ENCODE results near the gene INPP5K.
A peak's percentile ranks its signal among the peaks of the same experiment; 100 is the strongest.

Gene INPP5K

DNA sequence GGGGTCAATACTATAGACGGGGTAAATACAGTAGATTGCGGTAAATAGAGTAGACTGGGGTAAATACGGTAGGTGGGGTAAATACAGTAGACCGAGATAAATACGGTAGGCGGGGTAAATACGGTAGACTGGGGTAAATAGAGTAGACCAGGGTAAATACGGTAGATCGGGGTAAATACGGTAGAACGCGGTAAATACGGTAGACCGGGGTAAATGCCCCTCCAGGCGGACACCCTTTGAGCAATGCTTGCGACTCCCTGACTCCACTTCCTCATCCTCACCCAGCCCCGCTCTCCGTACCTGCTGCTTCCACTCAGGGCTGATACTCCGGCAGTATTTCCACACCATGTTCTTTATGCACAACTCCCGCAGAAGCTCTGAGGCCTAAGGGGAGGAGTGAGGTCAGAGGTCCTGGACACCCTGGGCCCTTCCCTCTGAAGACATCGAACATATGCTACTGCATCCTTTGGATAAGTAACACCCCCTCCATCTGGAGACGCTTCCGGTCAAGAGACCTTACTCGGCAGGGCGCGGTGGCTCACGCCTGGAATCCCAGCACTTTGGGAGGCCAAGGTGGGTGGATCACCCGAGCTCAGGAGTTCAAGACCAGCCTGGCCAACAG lies 47.1 kb downstream of the INPP5K start:
- peaks cover 61% of the 10 kb centered on the region for H3K36me3 ChIP-seq (ENCODE audit: insufficient read depth, low read length)

DNA sequence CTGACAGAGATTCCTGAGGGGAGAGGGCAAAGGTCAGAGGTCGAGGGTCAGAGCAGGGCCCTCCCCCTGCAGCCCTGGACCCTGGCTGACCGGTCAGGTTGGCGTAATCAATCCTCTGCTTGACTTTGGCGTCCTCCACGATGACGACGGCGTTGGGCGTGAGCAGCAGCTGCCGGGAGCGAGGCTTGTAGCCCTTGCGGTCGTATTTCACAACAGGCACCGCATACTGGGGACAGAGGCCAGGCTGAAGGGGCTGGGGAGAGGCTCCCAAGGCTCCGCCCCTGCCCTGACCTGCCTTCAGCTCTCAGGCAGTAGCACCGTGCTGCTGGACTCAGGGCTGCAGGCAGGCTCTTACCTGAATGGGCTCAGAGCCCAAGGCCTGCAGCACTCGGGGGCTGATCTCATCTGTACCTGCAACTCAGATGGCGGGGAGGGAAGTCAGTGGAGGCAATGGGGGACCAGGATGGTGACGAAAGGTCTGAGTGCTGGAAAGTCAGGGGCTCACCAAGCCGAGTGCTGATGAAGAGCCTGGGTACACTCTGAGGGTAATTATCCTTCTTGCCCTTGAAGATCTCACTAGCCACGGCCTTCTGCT lies 48.4 kb downstream of the INPP5K start:
- H3K27me3 ChIP-seq (ENCODE audit: insufficient read depth, low read length) = no peaks in the 10 kb centered on the region
- WGBS = 87% methylated on average over 21 of the region's 21 CpGs
- H3K27ac ChIP-seq (ENCODE audit: low read depth, low read length) = no peak overlapping the region
- no peak overlapping the region for H3K9ac ChIP-seq (ENCODE audit: low read depth, low read length)
- H3K4me3 ChIP-seq (ENCODE audit: low read length) = no peak overlapping the region
- H3K36me3 ChIP-seq (ENCODE audit: insufficient read depth, low read length) = peaks cover 58% of the 10 kb centered on the region
- H3K9me3 ChIP-seq (ENCODE audit: insufficient read depth, low read depth, low read length) = no peaks in the 10 kb centered on the region
- no peaks in the 10 kb centered on the region for H3K4me1 ChIP-seq (ENCODE audit: insufficient read depth, low read length)

More for the DNA sequence above, 47.1 kb downstream of the INPP5K start:
- H3K9me3 ChIP-seq (ENCODE audit: insufficient read depth, low read depth, low read length) = no peaks in the 10 kb centered on the region
- no peaks in the 10 kb centered on the region for H3K27me3 ChIP-seq (ENCODE audit: insufficient read depth, low read length)
- 68% methylated on average over 28 of the region's 28 CpGs for WGBS
- no peak overlapping the region for H3K9ac ChIP-seq (ENCODE audit: low read depth, low read length)
- no peak overlapping the region for H3K27ac ChIP-seq (ENCODE audit: low read depth, low read length)
- no peak overlapping the region for H3K4me3 ChIP-seq (ENCODE audit: low read length)
- H3K4me1 ChIP-seq (ENCODE audit: insufficient read depth, low read length) = no peaks in the 10 kb centered on the region

DNA sequence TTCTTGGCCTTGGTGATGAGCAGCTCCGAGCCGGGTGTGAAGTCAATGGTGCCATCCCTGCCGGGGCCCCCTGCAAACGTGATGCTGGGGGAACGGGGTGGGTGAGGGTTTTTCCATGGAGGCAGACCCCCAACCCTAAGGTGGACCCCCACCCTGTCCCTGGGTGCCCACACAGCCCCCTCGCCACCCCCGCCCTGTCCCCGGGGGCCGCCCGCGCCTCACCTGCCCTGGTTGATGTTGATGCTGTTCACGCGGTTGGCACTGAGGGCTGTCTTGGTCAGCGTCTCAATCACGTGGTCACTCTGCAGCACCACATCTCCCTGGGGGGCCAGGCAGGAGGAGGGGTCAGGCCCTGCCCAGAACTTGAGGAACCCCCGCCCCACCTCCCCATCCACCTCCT lies 49.2 kb downstream of the INPP5K start:
- no peak overlapping the region for H3K9ac ChIP-seq (ENCODE audit: low read depth, low read length)
- H3K9me3 ChIP-seq (ENCODE audit: insufficient read depth, low read depth, low read length) = no peaks in the 10 kb centered on the region
- no peaks in the 10 kb centered on the region for H3K4me1 ChIP-seq (ENCODE audit: insufficient read depth, low read length)
- H3K27me3 ChIP-seq (ENCODE audit: insufficient read depth, low read length) = no peaks in the 10 kb centered on the region
- no peak overlapping the region for H3K4me3 ChIP-seq (ENCODE audit: low read length)
- no peak overlapping the region for H3K27ac ChIP-seq (ENCODE audit: low read depth, low read length)
- peaks cover 58% of the 10 kb centered on the region for H3K36me3 ChIP-seq (ENCODE audit: insufficient read depth, low read length)
- 95% methylated on average over 15 of the region's 16 CpGs for WGBS

DNA sequence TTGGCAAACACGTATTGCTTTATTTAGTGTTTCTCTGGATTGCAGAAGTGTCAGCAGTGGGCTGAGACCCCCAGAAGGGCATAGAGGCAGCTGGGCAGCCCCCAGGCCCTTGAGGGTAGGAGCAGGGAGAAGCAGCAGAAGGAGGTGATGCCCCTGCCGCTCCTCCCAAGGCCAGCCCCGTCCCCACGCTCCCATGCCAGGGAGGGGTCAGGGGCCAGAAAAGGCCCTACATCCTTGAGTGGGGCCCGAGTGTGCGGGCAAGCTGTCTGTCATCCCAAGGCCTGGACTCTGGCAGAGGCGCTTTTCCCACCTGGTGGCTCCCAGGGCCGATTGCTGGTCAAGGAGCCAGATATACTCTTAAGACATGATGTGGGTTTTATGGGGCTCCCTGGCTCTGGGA lies 52.2 kb downstream of the INPP5K start:
- no peak overlapping the region for H3K27ac ChIP-seq (ENCODE audit: low read depth, low read length)
- H3K36me3 ChIP-seq (ENCODE audit: insufficient read depth, low read length) = peaks cover 42% of the 10 kb centered on the region
- H3K9me3 ChIP-seq (ENCODE audit: insufficient read depth, low read depth, low read length) = no peaks in the 10 kb centered on the region
- WGBS = 97% methylated on average over 8 of the region's 8 CpGs
- H3K9ac ChIP-seq (ENCODE audit: low read depth, low read length) = no peak overlapping the region
- H3K4me1 ChIP-seq (ENCODE audit: insufficient read depth, low read length) = no peaks in the 10 kb centered on the region
- no peak overlapping the region for H3K4me3 ChIP-seq (ENCODE audit: low read length)
- H3K27me3 ChIP-seq (ENCODE audit: insufficient read depth, low read length) = no peaks in the 10 kb centered on the region

DNA sequence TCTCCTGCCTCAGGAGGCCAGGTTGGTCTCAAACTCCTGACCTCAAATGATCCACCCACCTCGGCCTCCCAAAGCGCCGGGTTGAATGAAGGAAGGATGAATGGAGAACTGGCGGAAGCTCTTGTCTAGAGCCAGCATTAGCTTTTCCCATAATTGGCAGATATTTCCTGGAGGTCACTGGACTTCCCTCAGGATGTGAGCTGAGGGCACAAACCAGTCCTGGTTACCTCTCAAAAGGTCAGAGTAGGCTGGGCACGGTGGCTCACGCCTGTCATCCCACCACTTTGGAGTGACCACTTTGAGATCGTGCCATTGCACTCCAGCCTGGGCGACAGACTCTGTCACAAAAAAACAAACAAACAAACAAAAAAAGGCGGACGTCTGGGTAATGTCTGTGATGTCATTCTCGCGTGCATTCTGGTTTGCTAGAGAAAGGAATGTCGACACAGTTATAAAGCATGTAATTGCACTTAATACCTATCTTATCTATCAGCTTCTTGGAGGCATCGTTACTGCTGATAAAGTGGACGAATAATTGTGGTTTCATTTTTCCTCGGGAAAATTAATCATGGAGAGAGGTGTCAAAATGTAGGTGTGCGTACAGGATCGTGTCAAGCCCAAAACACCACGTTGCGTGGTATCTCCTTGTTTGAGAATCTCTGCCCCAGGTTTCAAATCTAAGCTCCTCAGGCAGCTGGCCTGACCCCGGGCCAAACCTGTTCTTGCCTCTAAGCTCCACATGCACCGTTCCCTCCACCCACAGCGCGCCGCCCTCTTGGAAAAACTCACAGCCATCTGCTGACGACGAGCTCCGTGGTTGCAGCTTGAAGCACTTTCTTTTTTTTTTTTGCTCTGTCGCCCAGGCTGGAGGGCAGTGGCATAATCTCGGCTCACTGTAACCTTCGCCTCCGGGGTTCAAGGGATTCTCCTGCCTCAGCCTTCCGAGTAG lies 54.0 kb downstream of the INPP5K start:
- Histone ChIP-seq H3K27me3 (ENCODE audit: insufficient read depth, low read length) (no peaks in the 10 kb centered on the region), H3K9ac (ENCODE audit: low read depth, low read length) (no peak overlapping the region), H3K4me1 (ENCODE audit: insufficient read depth, low read length) (no peaks in the 10 kb centered on the region), H3K36me3 (ENCODE audit: insufficient read depth, low read length) (peaks cover 27% of the 10 kb centered on the region), H3K27ac (ENCODE audit: low read depth, low read length) (no peak overlapping the region), H3K9me3 (ENCODE audit: insufficient read depth, low read depth, low read length) (no peaks in the 10 kb centered on the region), H3K4me3 (ENCODE audit: low read length) (no peak overlapping the region)
- WGBS = 95% methylated on average over 33 of the region's 33 CpGs

DNA sequence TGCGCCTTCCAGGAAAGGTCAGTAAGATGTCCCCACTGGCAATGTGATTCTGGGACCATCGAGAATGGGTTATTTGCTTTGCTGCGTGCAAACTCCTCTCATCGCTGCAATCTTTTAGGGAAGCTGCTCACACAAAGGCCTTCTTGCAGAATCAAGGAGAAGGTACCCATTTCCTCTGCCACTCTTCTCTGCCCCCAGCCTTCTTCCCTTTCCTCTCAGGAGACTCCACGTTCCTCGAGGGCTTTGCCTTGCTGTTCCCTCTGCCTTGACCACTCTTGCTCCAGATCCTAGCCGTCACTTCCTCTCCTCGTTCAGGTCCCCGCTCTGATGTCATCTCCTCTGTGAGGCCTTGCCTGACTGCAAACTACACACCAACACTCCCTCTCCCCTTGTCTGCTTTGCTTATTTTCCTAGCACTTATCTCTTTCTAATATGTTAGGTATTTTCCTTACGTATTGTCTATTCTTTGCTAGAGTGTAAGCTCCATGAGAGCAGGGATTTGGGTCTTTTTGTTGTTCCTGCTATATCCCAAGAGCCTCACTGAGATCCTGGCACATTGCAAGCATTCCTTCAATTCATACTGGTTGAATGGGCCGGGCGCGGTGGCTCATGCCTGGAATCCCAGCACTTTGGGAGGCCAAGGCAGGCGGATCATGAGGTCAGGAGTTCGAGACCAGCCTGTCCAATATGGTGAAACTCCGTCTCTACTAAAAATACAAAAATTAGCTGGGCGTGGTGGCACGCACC lies 55.0 kb downstream of the INPP5K start:
- H3K4me3 ChIP-seq (ENCODE audit: low read length) = no peak overlapping the region
- no peaks in the 10 kb centered on the region for H3K9me3 ChIP-seq (ENCODE audit: insufficient read depth, low read depth, low read length)
- H3K9ac ChIP-seq (ENCODE audit: low read depth, low read length) = no peak overlapping the region
- H3K27ac ChIP-seq (ENCODE audit: low read depth, low read length) = no peak overlapping the region
- 94% methylated on average over 18 of the region's 18 CpGs for WGBS
- no peaks in the 10 kb centered on the region for H3K4me1 ChIP-seq (ENCODE audit: insufficient read depth, low read length)
- H3K36me3 ChIP-seq (ENCODE audit: insufficient read depth, low read length) = peaks cover 20% of the 10 kb centered on the region
- no peaks in the 10 kb centered on the region for H3K27me3 ChIP-seq (ENCODE audit: insufficient read depth, low read length)

DNA sequence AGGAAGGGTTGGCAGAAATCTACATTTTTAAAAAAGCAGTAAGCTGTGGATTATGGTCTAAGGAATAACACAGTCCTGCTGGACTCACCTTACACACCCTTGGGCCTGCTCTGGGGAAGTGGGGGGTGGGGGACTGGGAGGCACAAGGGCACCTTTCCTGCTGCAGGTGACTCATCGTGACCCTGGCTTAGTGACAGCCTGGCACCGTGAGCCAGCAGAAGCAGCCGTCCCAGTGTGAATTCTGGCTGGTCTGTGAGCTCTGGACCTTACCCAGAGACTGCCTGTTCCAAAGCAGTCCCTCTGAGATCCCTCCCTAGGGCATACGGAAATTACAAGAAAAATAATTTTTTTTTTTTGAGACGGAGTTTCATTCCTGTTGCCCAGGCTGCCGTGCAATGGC lies 56.2 kb downstream of the INPP5K start:
- no peaks in the 10 kb centered on the region for H3K9me3 ChIP-seq (ENCODE audit: insufficient read depth, low read depth, low read length)
- H3K27ac ChIP-seq (ENCODE audit: low read depth, low read length) = no peak overlapping the region
- no peaks in the 10 kb centered on the region for H3K4me1 ChIP-seq (ENCODE audit: insufficient read depth, low read length)
- H3K9ac ChIP-seq (ENCODE audit: low read depth, low read length) = no peak overlapping the region
- H3K4me3 ChIP-seq (ENCODE audit: low read length) = no peak overlapping the region
- no peaks in the 10 kb centered on the region for H3K27me3 ChIP-seq (ENCODE audit: insufficient read depth, low read length)
- WGBS = 85% methylated on average over 6 of the region's 6 CpGs
- H3K36me3 ChIP-seq (ENCODE audit: insufficient read depth, low read length) = peaks cover 11% of the 10 kb centered on the region; the same call in 1 of the 2 replicates

DNA sequence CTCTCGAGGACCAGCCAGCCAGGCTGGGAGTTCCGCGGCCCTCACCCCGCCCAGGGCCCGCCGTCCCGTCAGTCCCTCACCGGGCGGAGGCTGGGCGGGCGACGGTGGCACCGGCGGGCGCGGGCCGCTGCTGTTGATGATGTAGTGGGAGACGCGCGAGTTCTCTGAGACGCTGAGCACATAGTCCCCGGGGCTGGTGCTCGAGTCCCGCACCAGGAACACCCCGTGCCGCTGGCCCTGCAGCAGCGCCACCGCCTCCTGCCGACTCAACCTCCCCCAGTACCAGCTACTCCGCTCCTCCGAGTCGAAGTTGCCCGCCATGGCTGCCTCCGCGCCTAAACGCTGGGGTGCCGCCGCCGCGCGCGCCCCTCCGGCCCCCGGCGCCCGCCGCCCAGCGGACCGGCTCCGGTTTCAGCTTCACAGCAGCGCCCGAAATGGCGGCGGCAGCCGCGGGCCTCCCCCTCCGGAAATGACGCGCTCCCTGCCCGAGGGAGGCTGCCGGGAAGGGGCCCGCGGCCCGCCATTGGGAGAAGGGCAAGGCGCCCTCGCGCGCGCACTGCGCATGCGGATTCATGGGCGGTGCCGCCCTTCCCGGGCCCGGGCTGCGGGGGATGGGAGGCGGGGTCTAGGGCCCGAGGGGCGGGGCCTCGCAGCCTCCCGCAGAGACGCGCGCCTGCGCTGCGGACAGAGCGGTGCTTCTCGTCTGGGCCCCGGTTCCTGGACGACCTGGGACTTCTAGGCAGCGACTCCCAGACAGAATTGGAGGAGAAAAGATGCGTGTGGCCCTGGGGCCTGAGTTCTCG lies 60.4 kb downstream of the INPP5K start, which contains the start of gene CRK:
Gene CRK, minus strand, starts transcription at position 436 of the 803 bp plus-strand sequence. Its CDS starts 115 bp downstream, at position 321.
- no peaks in the 10 kb centered on the region for H3K9me3 ChIP-seq (ENCODE audit: insufficient read depth, low read depth, low read length)
- H3K27me3 ChIP-seq (ENCODE audit: insufficient read depth, low read length) = no peaks in the 10 kb centered on the region
- peaks cover 7% of the 10 kb centered on the region; the same call in 1 of the 2 replicates for H3K4me1 ChIP-seq (ENCODE audit: insufficient read depth, low read length)
- peak within 1 kb of the TSS; percentile 97 for H3K27ac ChIP-seq (ENCODE audit: low read depth, low read length)
- under 1% methylated on average over 93 of the region's 93 CpGs for WGBS
- peaks cover 19% of the 10 kb centered on the region for H3K36me3 ChIP-seq (ENCODE audit: insufficient read depth, low read length)
- H3K9ac ChIP-seq (ENCODE audit: low read depth, low read length) = peak within 1 kb of the TSS; percentile 95
- peak within 1 kb of the TSS; percentile 97 for H3K4me3 ChIP-seq (ENCODE audit: low read length)

DNA sequence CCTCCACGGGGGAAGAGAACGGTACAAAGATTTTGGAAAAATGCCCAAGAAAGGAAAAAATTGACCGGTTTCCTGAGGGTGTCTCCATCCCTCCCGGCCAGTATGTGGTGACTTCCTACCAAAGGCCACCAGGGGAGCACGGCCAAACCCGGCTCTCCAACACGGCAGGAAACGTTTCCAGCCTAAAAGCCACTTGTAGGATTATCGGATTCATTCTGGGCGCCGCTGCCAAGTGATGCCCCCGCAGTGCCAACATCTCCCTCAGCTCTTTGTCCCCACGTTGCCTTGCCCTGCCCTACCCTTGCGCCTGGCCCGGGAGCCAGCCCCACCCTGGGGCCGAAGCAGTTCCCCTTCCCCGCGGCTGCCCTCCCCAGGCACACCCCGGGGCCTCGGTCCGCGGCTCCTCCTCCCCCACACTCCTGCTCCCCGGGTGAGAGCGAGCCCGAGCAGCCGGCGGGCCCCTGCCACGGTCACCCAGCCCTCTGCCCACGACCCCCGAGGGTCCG lies 61.1 kb downstream of the INPP5K start:
- Histone ChIP-seq H3K4me1 (ENCODE audit: insufficient read depth, low read length) (peaks cover 7% of the 10 kb centered on the region; the same call in 1 of the 2 replicates), H3K9ac (ENCODE audit: low read depth, low read length) (peak overlapping the region; percentile 95), H3K27me3 (ENCODE audit: insufficient read depth, low read length) (no peaks in the 10 kb centered on the region), H3K36me3 (ENCODE audit: insufficient read depth, low read length) (peaks cover 19% of the 10 kb centered on the region), H3K9me3 (ENCODE audit: insufficient read depth, low read depth, low read length) (no peaks in the 10 kb centered on the region), H3K4me3 (ENCODE audit: low read length) (peak overlapping the region; percentile 97), H3K27ac (ENCODE audit: low read depth, low read length) (peak overlapping the region; percentile 97)
- WGBS = under 1% methylated on average over 31 of the region's 31 CpGs

DNA sequence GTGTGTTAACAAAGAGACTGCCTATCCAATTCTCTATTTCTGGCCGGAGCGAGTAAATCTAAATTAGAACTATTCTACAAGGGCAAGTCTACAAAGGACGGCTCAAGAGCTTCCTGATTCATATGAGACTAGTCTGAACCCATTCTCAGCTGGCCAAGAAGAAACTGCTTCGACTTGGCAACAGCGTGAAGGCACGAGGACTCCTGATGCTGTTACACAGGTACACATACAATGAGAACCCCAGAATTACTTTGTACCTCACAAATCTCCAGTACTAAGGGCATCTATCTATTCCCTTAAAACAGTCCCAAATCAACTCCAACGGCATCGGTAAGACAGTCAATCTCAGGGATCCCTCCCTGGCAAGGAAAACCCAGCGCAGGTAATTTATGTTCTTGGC lies 61.9 kb downstream of the INPP5K start:
- no peaks in the 10 kb centered on the region for H3K27me3 ChIP-seq (ENCODE audit: insufficient read depth, low read length)
- 91% methylated on average over 9 of the region's 9 CpGs for WGBS

More for the DNA sequence above, 61.9 kb downstream of the INPP5K start:
- no peaks in the 10 kb centered on the region for H3K9me3 ChIP-seq (ENCODE audit: insufficient read depth, low read depth, low read length)
- H3K36me3 ChIP-seq (ENCODE audit: insufficient read depth, low read length) = peaks cover 19% of the 10 kb centered on the region
- no peak overlapping the region for H3K27ac ChIP-seq (ENCODE audit: low read depth, low read length)
- H3K4me1 ChIP-seq (ENCODE audit: insufficient read depth, low read length) = peaks cover 7% of the 10 kb centered on the region; the same call in 1 of the 2 replicates
- peak overlapping the region; percentile 95; the same call in 1 of the 2 replicates for H3K9ac ChIP-seq (ENCODE audit: low read depth, low read length)
- peak overlapping the region; percentile 97 for H3K4me3 ChIP-seq (ENCODE audit: low read length)

Measured in HUES64 (cell line).